Measurements from ENCODE around the gene RPL41.

RPL41 gene

GRCh38 chr12:56122637-56123036, 6.2 kb downstream of the RPL41 start:
- TF ChIP-seq CTCF (conservative IDR thresholded peaks at IDR 0.05; ENCODE audit: low read depth) = no peak
- no peak overlapping the region for H3K27ac ChIP-seq
- no peak for DNase-seq (ENCODE audit: low spot score)
- POLR2A ChIA-PET (ENCODE audit: low non-redundant PET) = interaction anchor here (0.6 kb wide), 1 partner anchor 19 kb away, joined by 4 read pairs; no protein-coding TSS in a partner anchor
- CTCF ChIA-PET = interaction anchor here (0.7 kb wide), 1 partner anchor 19 kb away, joined by 3 read pairs; no protein-coding TSS in a partner anchor

GRCh38 chr12:56124133-56124532, 7.7 kb downstream of the RPL41 start:
- POLR2A ChIA-PET (ENCODE audit: low non-redundant PET) = interaction anchor here (0.6 kb wide), 1 partner anchor 47 kb away, joined by 3 read pairs; no protein-coding TSS in a partner anchor
- no peak for DNase-seq (ENCODE audit: low spot score)
- TF ChIP-seq CTCF (conservative IDR thresholded peaks at IDR 0.05; ENCODE audit: low read depth) = no peak
- H3K27ac ChIP-seq = no peak overlapping the region
- CTCF ChIA-PET = interaction anchor here (0.5 to 1.5 kb wide), 3 partner anchors 32 to 380 kb away, joined by 3 to 4 read pairs (median 3); partner anchors contain the start of gene SMARCC2

- no peak for TF ChIP-seq CTCF (conservative IDR thresholded peaks at IDR 0.05; ENCODE audit: low read depth)
- no peak for DNase-seq (ENCODE audit: low spot score)
- no peak overlapping the region for H3K27ac ChIP-seq
- POLR2A ChIA-PET (ENCODE audit: low non-redundant PET) = no interaction called here
- CTCF ChIA-PET = interaction anchor here (0.7 to 2.7 kb wide), 3 partner anchors 17 to 95 kb away, joined by 3 to 21 read pairs (median 5); partner anchors contain the start of genes RNF41 and SMARCC2
Observed at GRCh38 chr12:56126732-56127239, 10.4 kb downstream of the RPL41 start.

- no peak for TF ChIP-seq CTCF (conservative IDR thresholded peaks at IDR 0.05; ENCODE audit: low read depth)
- peak overlapping the region; percentile 91 for H3K27ac ChIP-seq
- ChIA-PET CTCF (interaction anchor here (0.6 to 2.7 kb wide), 3 partner anchors 18 to 61 kb away, joined by 3 to 21 read pairs (median 4); partner anchors contain the start of gene SMARCC2), POLR2A (ENCODE audit: low non-redundant PET) (interaction anchor here (0.8 to 1.4 kb wide), 3 partner anchors 9 to 62 kb away, joined by 3 to 6 read pairs (median 4); partner anchors contain the start of genes SMARCC2 and ZC3H10)
- no peak for DNase-seq (ENCODE audit: low spot score)
Observed at GRCh38 chr12:56127485-56127887, 11.1 kb downstream of the RPL41 start.

GRCh38 chr12:56127888-56128669, 11.6 kb downstream of the RPL41 start, which contains the start of gene ESYT1:
TSS of gene ESYT1 (plus strand) at chr12:56128267. CDS start at chr12:56128320, 53 bp downstream.
- H3K27ac ChIP-seq = peak within 1 kb of the TSS; percentile 91
- peak; percentile 99 for DNase-seq (ENCODE audit: low spot score)
- no peak for TF ChIP-seq CTCF (conservative IDR thresholded peaks at IDR 0.05; ENCODE audit: low read depth)
- POLR2A ChIA-PET (ENCODE audit: low non-redundant PET) = interaction anchor here (0.6 to 1.4 kb wide), 6 partner anchors 10 to 231 kb away, joined by 3 to 8 read pairs (median 4); partner anchors contain the start of genes SMARCC2 and ZC3H10
- CTCF ChIA-PET = interaction anchor here (0.6 to 2.7 kb wide), 6 partner anchors 17 to 131 kb away, joined by 3 to 21 read pairs (median 4); partner anchors contain the start of genes MYL6B and SMARCC2

GRCh38 chr12:56128670-56129205, 12.3 kb downstream of the RPL41 start:
- peak overlapping the region; percentile 91 for H3K27ac ChIP-seq
- TF ChIP-seq CTCF (conservative IDR thresholded peaks at IDR 0.05; ENCODE audit: low read depth) = no peak
- CTCF ChIA-PET = interaction anchor here (0.8 to 1.5 kb wide), 2 partner anchors 23 to 30 kb away, joined by 4 to 6 read pairs; partner anchors contain the start of gene MYL6B
- POLR2A ChIA-PET (ENCODE audit: low non-redundant PET) = interaction anchor here (0.6 to 1.4 kb wide), 5 partner anchors 11 to 231 kb away, joined by 3 to 8 read pairs (median 3); partner anchors contain the start of gene ZC3H10
- peak; percentile 33 for DNase-seq (ENCODE audit: low spot score)

All from RWPE1 (cell line).